Colonic mucosa (tissue), 4 donors: ENCODE data around the gene UTF1. TPM values are rescaled to one million over a fixed set of nuclear protein-coding genes. Genes with fewer than 3 reads are reported as not detected.

ENCODE experiments used
- DNase-seq: peaks from one replicate; pipeline ENCODE4 v3.0.0-alpha.2; 2020
- H3K27ac ChIP-seq: fragments of 200-600 bp; one replicate; pipeline ENCODE4 v1.8.0; 2021
- H3K27me3 ChIP-seq: fragments of 200-600 bp; one replicate; pipeline ENCODE4 v1.8.0; 2021
- H3K36me3 ChIP-seq: fragments of 200-600 bp; one replicate; pipeline ENCODE4 v1.8.0; 2021
- H3K4me1 ChIP-seq: fragments of 200-600 bp; one replicate; pipeline ENCODE4 v1.8.0; 2021; ENCODE audit warnings: mild to moderate bottlenecking
- H3K4me3 ChIP-seq: fragments of 200-600 bp; one replicate; pipeline ENCODE4 v1.8.0; 2021
- H3K9ac ChIP-seq, 2 donors: one replicate each; pipeline ENCODE4 v1.7.0; 2013; ENCODE audit warnings: control low read depth in 2 of 2, low read depth in 2 of 2, low read length in 2 of 2
- H3K9me3 ChIP-seq: fragments of 200-600 bp; one replicate; pipeline ENCODE4 v1.8.0; 2021
- CTCF ChIP-seq: fragments of 200-600 bp; IDR thresholded peaks from one replicate; pipeline ENCODE4 v1.8.0; 2022; ENCODE audit warnings: antibody characterized with exemption, mild to moderate bottlenecking
- intact Hi-C: fragments of 100-400 bp; cut with DNase I; formaldehyde crosslinking; loops from one replicate; pipeline ENCODE4 v1.14.1; 2022
- total RNA-seq, 2 donors: library from RNA; stranded (reverse); fragmentation: NEBNext Ultra II Directional in 1 of 2; extraction: Animal tissue kit (Norgen Biotek cat#: 25700) in 1 of 2; gene quantifications; one replicate each; pipeline ENCODE4 v1.2.1, GENCODE V29; 2021
- donor health status: healthy.
- donor health status: DM: no; HTN: no; CAD: no.
- donor health status: DM: no; HTN: no; CAD: no.

UTF1 gene
- total RNA-seq, 2 donors from 2014 or later: not detected

DNA sequence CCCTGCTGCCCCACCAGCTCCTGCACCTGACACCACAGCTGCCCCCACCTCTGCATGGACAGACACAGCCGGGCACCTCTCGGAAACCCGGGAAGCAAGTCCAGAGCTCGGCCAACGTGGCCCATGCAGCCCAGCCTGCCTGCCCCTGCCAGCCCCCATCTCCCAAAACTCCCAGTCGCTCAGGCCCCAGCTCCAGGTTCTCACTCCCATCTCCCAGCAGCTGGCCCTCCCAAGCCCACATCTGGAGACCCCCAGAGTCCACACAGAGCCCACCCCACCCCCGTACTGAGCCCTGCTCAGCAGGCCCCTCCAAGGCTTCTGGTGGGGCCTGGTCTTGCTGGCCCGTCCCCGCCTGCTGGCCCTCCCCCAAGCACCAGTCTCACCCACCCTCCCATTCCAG, 32.2 kb upstream of the UTF1 start:
- H3K27ac ChIP-seq: no peak overlapping the region
- TF ChIP-seq CTCF: no peak
- no peaks in the 10 kb centered on the region for H3K4me1 ChIP-seq
- DNase-seq: no peak
- no peaks in the 10 kb centered on the region for H3K9me3 ChIP-seq
- no peaks in the 10 kb centered on the region for H3K36me3 ChIP-seq
- no peak overlapping the region for H3K9ac ChIP-seq
- intact Hi-C loops: no loop called here
- H3K27me3 ChIP-seq: no peaks in the 10 kb centered on the region
- no peak overlapping the region for H3K4me3 ChIP-seq

DNA sequence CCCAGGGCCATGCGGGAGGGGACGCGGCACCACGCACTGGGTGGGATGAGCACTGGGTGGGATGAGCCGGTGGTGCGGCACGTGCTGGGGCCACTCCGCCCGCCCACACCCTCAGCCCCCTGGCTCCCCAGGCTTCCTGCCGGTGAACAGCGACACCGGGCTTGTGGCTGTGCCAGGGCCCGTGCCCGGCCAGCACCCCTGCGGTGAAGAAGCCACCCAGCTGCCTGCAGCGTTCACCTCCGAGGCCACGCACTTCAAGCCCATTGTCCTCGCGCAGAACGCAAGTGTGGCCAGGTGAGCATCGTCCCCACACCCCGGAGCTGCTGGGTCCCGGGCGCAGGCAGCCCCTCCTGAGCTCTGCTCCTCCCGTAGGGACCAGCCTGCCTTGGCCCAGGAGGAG, 31.8 kb upstream of the UTF1 start:
- no peaks in the 10 kb centered on the region for H3K36me3 ChIP-seq
- no peak overlapping the region for H3K9ac ChIP-seq
- no peak overlapping the region for H3K4me3 ChIP-seq
- no peak for TF ChIP-seq CTCF
- H3K27ac ChIP-seq: no peak overlapping the region
- no peaks in the 10 kb centered on the region for H3K9me3 ChIP-seq
- intact Hi-C loops: no loop called here
- H3K27me3 ChIP-seq: no peaks in the 10 kb centered on the region
- no peak for DNase-seq
- H3K4me1 ChIP-seq: no peaks in the 10 kb centered on the region

GRCh38 chr10:133198621-133199487, 31.2 kb upstream of the UTF1 start:
- Histone ChIP-seq H3K9ac (no peak overlapping the region), H3K27me3 (no peaks in the 10 kb centered on the region), H3K4me3 (no peak overlapping the region), H3K4me1 (no peaks in the 10 kb centered on the region), H3K9me3 (no peaks in the 10 kb centered on the region), H3K27ac (no peak overlapping the region), H3K36me3 (no peaks in the 10 kb centered on the region)
- TF ChIP-seq CTCF: no peak
- intact Hi-C loops: no loop called here
- no peak for DNase-seq

GRCh38 chr10:133199488-133199885, 30.5 kb upstream of the UTF1 start:
- H3K36me3 ChIP-seq: no peaks in the 10 kb centered on the region
- no peak for DNase-seq
- no peak overlapping the region for H3K9ac ChIP-seq
- H3K27ac ChIP-seq: no peak overlapping the region
- H3K4me1 ChIP-seq: no peaks in the 10 kb centered on the region
- no peak for TF ChIP-seq CTCF
- H3K27me3 ChIP-seq: no peaks in the 10 kb centered on the region
- H3K4me3 ChIP-seq: no peak overlapping the region
- no peaks in the 10 kb centered on the region for H3K9me3 ChIP-seq
- intact Hi-C loops: no loop called here

DNA sequence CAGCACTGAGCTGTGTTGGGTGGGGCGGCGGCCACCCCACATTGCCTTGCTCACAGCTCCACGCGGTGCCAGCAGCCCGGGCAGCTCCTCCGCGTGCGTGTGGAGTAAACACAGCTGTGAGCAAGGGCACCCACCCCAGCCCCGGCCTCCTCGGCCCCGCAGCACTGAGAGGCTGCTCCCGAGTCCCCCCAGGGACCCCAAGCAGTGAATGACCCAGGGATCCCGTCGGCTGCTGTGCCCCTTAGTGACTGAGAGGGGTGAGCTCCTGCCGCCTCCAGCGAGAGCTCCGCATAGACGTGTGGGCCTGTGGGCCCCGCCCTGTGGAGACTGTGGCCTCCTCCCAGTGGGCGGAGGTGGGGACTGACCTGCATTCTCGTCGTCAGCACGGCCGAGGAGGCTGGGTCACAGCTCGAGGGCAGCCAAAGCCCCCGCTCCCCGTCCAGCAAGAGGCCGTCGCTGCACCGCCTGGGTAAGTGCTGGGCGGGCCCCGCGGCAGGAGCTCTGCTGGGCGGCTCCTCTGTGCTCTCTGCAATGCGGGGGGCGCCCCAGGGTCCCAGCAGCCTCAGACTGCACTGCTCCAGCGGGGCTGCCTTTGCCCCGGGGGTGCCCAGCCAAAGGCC, 29.9 kb upstream of the UTF1 start:
- Histone ChIP-seq H3K9ac (no peak overlapping the region), H3K4me3 (no peak overlapping the region), H3K27me3 (no peaks in the 10 kb centered on the region), H3K4me1 (no peaks in the 10 kb centered on the region), H3K36me3 (no peaks in the 10 kb centered on the region), H3K9me3 (no peaks in the 10 kb centered on the region), H3K27ac (no peak overlapping the region)
- TF ChIP-seq CTCF: no peak
- intact Hi-C loops: no loop called here
- DNase-seq: no peak
